CD4-positive, alpha-beta T cell treated with Interleukin-15 for 4 hours (primary cell): ENCODE results near the gene CSRNP3.

Source experiments
- DNase-seq: peaks from one replicate; pipeline ENCODE4 v3.0.0-alpha.2; 2020; ENCODE audit warnings: low spot score

The CSRNP3 gene, protein sequence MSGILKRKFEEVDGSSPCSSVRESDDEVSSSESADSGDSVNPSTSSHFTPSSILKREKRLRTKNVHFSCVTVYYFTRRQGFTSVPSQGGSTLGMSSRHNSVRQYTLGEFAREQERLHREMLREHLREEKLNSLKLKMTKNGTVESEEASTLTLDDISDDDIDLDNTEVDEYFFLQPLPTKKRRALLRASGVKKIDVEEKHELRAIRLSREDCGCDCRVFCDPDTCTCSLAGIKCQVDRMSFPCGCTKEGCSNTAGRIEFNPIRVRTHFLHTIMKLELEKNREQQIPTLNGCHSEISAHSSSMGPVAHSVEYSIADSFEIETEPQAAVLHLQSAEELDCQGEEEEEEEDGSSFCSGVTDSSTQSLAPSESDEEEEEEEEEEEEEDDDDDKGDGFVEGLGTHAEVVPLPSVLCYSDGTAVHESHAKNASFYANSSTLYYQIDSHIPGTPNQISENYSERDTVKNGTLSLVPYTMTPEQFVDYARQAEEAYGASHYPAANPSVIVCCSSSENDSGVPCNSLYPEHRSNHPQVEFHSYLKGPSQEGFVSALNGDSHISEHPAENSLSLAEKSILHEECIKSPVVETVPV

DNA sequence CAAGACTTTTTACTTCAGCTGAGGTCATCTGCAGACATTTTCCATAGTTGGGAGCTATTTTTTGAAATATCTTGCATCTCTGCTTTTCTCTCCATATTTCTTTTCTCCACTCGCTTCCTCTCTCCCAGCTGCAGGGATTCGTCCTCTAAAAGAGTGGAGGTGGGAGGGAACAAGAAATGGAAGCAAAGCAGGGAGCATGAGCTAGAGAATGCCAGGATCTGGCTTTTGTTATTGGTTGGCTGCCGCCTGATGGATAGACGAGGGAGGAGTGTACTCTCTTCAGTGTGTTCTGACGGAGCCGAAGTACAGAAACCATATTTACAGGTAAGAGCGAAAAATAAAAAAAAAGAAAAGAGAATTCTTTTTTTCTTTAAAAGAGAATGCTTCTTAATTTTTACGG, at the start of gene CSRNP3:
TSS of gene CSRNP3 (plus strand) at position 282 of the 400 bp plus-strand sequence. CDS start 125,368 bp downstream, outside the sequence.
- DNase-seq = no peak

DNA sequence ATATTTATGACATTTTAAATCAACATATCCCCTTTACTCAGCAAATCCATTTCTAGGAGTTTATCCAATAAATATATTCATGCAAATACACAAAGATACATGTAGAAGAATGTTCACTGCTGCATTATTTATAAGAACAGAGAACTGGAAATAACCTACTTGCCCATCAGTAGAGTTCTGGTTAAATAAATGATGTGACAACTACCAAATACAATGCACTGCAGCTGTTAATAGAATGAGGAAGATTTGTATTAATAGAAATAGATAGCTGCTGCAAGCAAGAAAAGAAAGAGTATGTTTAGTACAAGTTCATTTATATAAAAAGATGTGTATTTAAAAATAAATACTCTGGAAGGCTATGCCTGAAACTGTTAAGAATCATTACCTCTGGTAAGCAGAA, 49.3 kb upstream of the CSRNP3 start:
- no peak for DNase-seq

DNA sequence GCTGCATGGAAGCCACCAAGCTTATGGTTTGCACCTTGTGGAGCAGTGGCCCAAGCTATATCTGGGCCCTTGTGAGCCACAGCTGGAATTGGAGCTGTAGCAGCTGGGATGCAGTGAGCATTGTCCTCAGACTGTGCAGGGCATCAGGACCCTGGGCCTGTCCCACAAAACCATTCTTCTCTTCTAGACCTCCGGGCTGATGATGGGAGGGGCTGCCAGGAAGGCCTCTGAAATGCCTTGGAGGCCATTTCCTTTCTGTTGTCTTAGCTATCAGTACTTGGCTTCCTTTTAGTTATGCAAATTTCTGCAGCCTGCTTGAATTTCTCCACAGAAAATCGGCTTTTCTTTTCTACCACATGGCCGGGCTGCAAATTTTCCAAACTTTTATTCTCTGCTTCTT, 46.4 kb upstream of the CSRNP3 start:
- no peak for DNase-seq

DNA sequence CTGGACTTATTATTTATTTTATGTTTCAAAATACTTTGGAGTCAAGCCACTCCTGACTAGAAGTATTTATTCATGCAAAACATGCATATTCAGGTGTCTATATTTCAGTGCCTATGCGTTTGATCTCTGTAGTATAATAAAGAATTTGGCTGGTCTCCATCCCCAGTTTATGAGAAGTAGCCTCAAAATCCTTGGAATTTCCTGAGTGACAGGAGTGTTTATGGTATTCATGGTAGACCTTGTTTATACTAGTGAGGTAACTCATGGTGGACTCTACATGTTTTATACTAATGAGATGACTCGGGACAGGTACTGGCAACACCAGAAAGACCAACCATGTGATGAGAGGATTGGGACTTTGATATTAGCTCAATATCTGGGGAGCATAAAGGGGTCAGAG, 43.9 kb upstream of the CSRNP3 start:
- no peak for DNase-seq

DNA sequence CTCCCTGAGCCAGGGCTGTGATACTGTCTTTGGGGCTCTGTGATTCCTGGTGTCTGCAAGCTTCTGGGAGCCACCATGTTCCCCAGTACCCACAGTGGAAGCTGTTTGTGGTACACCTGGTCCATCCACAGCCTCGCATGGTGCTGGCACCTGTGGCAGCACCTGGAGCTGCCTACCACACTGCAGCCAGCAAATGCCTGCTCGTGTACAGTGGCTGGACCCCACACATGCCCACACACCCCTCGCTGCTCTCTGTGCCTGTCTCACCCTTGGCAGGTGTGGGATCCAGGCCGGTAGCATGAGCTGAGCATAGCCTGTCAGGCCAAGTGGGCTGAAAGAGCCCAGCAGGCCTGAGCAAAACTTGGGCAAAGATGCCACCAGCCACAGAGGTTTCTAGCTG, 41.8 kb upstream of the CSRNP3 start:
- no peak for DNase-seq

DNA sequence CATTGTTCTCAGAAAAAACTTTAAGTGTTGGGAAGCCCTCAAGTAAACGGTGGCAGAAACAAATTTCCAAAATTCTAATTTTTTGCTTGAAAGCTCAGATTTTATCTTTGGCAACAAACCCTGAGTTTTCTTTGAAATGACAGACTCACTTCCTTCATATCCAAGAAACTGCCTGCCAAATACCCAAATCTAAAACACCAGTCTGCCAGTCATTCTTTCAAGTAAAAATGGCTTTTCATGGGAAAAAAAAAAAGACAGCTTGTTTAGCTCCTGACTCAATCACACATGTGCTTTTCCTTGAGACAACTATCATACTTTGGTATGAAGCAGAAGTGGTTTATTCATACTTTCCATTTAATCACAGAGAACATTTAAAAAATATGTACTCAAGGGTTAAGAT, 40.6 kb upstream of the CSRNP3 start:
- no peak for DNase-seq

DNA sequence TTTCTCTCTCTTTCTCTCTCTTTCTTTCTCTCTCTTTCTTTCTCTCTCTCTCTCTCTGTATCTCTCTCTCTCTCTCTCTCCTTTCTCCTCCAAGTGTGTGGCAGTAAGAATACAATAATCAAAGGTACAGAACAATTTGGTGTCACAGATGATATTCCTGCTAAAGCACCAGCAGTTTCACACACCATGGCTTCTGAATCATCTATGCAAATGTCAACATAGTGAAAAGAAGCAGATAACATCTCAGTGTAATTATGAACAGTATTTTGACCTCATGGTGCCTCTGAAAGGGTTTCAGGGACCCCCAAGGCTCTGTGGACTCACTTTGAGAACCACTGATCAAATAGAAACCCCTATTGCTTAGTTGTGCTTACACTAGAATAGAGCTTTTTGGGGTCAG, 38.5 kb upstream of the CSRNP3 start:
- no peak for DNase-seq

DNA sequence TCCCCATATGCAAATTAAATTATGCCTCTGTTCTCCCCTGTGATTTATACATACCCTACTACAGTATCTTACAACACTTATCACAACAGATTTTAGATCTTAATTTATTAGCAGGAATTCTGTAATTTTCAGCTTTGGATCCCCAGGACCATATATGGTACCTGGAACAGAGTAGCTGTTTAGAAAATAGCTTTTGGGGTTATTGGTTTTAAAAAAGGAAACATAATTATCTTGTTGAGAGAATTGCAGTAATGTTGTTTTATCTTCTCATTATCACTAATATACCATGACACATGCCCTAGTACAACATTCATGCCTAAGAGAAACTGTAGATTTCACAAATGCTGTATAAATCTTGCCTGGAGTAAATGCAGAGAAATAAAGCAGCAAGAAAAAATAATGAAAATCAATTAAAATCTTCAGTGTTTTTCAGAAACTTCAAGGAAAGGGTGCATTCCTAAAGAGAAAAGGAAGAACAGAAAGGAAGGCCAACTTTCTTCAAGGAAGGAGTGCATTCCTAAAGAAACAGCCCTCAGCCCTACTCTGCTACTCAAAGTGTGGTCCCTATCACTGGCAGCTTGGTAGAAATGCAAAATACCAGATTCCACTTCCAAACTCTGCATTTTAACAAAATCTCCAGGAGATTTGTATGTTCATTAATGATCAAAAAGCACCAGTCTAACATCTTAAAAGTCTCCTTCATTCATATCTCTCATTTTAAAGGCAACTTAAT, 37.1 kb upstream of the CSRNP3 start:
- DNase-seq = no peak

DNA sequence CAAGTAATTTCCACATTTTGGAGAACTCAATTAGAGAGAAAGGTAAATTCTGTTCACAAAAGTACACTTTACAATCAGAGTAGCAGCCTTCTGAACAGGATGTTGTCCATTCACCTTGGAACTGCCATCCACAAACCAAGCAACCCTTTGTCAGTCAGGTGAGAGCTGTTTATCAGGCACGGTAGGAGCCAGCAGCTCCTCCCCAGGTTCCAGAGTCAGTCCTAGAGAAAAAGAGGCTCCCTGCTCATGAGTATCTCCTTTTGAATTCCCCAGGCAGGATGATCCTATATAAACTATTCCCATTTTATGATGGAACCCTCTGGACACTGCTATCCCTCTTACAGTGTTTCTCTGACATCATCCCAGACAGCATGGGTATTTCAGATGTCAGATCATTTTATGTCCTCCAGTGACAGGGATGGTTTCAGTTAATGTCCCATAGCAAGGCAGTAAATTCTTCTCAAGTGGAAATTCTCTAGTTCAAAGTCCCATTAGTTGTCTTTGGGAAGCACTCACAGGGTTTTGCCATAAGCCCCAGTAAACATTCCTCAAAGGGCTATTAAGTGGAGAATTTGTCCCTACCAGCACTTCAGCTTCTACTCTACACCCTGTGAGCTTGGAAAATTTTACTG, 34.5 kb upstream of the CSRNP3 start:
- no peak for DNase-seq

DNA sequence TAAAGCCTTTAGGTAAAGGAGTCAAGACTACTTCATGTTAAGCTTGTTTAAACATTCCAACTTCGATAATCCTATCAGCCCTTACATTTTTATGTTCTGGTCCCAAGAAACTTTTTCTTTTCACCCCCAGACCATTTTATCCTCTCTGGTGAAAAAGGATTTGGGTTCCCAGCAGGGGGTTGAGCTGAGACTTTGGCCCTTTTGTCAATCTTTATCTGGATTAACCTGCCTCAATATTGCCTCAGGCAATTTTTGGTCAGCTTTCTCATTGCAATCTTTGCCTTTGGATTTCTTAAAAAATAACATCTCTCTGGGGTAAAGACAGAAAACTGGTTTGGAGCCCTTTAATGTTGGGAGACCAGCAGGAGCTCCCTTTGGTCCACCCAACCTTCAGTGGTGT, 33.9 kb upstream of the CSRNP3 start:
- DNase-seq = no peak

DNA sequence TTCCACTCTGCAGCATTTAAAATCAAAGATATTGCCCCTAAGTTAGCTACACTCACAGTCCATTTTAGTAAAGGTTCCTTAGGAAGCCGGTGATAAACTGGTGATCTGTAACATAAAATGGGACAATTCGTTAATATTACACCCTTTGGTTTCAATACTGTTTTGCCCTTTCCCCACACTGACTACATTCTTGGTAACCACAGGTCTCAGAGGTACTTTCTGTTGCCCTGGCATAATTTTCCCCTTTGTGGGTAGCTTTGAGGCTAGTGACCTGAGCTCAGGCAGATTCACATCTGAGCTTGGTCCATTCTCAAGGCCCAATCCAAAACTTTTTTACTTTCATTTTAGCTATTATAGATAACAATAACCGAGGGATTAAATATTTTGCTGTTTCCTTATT, 32.9 kb upstream of the CSRNP3 start:
- DNase-seq = no peak

DNA sequence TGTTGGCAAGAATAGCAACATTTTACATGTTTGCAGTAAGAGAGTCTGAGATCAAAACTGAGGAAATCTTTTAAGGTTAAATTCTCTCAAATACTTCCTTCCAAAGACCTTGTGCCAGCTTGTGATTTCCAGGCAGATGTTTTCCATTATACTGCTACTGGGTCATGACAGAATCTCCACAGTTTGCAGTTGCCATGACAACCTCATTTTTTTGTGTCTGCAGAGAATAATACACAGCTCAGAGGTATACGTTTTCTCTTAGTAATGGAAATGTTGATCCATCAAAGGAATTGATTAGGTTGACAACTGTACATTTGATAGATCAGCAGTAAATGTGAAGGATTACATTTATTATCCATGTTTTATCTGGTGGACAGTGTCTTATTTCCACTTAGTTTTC, 29.1 kb upstream of the CSRNP3 start:
- no peak for DNase-seq

DNA sequence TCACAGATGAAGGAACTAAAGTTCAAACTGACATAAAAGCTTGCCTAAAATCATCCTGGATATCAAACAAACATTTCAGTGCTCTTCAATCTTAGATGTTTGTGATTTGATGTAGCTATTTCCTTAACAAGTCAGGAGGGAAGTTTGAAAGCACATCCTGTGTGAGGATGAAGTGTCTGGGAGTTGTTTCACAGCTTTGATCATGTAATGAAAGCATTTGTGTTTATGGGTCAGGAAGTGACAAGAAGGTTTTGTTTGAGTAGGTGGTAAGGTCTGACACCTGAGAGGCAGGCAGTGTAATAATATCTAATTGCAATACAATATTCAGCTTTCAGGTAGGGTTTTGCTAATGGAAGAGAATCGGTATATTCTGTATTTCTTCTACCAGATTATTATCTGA, 26.0 kb upstream of the CSRNP3 start:
- DNase-seq = no peak

DNA sequence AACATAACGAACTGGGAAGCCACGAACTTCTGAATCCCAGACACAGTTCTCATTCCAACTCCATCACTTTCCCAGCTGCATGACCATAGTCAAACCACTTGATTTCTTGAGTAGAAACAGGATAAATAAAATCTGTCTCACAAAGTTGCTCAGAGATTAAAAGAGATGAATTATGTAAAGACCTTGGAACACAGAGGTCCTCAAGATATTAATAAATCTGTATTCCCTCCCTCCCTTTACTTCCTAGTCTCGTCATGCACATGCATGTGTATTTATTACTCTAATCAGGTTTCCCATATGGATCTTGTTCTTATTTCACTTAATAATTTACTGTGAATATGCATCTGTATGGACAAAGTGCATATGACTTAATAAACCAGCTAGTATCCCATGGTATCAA, 21.1 kb upstream of the CSRNP3 start:
- no peak for DNase-seq

DNA sequence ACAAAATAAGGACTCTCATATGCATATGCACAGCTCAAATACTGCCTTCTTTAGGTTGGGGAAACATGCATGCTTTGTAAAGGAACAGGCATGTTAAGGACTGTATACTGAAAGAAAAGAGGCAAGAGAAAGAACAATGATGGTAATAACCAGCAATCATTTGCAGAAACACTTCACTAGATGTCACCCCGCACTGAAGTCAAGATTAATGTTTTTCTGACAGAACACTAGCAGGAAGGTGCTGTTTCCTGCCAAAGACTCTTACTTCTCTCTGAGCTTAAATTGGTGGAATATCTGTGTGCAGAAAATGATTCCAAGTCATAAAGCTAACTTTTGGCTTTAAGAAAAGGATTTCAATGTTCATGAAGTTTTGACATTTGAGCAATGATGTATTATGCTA, 19.3 kb upstream of the CSRNP3 start:
- DNase-seq = no peak

DNA sequence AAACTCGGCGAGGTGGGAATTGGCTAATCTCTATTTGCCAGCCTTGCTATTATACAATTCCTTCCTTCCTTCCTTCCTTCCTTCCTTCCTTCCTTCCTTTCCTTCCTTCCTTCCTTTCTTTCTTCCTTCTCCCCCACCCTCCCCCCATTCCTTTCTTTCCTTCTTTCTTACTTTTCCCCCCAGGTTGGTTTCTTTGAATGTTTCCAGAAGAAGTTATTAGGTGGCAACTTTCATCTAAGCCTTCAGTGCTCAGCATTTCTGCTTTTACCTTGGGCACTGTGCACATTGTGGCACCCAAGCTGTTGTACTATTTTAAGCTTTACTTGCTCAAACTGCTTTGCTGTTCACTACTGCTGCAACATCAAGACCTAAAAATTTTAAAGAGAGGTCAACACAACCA, 17.2 kb upstream of the CSRNP3 start:
- no peak for DNase-seq

DNA sequence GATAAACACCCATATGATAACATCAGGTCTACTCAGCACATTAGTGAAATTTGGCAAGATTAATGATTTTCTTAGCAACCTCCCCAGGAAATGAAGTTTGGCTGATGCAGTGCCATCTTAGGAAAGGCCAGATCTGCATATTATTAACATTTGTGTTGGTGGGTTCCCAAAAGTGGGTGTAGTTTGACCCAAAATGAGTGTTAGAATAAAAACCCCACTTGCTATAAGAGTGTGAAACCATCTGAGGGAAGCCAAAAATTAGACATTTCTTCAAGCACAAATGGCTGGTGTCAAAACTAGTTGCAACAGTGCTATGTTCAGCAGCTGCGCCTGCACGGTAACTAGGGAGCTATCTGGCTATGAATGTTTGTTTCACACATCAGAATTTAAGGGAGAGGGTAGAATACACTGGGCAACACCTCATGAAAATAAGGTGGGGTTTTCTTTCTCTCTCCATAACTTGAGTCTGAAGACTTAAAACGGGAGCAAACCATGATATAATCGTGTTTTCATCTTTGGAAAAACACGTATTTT, 15.9 kb upstream of the CSRNP3 start:
- no peak for DNase-seq

DNA sequence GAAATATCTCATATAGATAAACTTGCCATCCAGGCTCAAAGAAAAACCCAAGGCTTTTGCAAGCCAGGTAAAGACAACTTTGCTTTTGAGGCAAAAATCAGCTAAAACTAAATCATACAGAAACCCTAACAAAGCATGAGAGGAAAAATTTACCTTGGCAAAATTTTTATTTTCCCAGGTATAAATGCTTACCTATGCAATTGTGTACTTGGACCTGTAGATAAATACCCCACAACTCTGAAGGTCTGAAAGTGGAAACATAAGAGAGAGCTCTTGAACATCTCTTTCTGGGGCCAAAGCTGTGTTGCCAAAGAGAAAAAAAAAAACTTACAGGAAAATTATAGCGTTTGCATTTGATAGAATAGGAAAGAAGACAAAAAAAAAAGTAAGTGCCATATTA, 14.6 kb upstream of the CSRNP3 start:
- DNase-seq = no peak

DNA sequence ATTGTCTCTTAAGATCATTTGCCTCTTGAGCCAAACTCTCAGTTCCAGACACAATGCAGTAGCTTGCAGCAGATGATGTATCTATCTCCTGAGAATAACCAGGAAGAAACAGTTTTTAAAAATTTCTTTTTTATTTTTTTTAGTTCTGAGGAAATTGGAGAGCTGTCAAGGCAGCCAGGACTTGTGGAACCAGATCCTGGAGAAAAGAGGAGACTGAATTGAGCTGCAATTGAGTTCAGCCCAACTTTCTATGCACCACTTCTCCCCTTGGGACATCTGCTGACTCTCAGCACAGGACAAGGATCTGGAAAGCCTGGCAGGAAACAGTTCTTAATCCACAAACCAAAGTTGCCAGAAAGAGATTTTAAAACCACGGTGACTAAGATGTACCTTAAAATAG, 13.5 kb upstream of the CSRNP3 start:
- no peak for DNase-seq

DNA sequence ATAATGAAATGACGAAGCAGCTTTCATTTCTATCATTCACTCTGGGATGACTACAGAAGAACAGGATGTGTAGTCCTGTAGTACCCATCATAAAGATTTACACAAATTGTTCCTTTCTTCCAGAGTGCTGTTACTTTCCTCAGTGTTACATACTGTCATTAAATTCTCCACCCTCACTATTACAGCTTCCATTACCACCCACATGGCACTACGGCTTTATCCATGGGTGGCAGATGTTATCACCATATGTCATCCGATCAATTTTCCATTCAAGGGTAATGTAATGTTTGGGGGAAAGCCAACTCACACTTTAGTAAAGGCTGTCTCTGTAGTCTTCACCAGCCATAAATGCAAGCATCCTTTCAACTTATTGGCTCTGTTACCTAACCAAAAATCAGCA, 7.1 kb upstream of the CSRNP3 start:
- no peak for DNase-seq

DNA sequence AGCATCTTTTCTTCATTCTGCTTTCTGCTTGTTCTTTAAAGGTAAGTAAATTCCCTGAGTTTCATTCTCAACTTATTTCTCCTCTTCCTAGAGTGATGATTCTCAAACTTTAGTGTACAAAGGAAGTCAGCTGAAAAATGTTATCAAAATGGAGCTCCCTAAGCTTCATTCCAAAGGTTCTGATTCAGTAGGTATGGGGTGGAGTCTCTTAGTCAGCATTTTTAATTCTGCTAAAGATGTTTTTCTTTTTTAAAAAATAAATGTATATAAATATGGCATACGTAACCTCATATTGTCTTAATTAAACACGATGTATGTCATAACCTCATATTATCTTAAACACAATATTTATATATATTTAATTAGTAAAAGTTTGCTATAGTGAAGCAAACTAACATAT, 3.1 kb upstream of the CSRNP3 start:
- DNase-seq = no peak

DNA sequence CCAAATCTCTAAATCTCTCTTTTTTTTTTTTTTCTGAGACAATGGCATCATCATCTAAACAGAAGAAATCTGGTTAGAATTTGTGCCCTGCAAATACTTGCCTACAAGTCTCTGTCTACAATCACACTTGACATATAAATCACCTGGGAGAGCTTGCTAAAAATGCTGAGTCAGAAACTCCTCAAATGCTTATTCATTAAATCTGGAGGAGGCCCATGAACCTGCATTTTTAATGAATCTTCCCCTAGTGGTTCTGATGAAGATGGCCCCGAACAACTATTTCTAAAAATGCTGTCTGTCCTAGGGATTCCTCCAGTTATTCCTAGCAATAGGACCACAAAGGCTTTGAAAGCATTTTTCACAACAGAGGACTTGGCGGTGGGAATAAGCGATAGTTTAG, 1.6 kb upstream of the CSRNP3 start:
- DNase-seq = no peak

DNA sequence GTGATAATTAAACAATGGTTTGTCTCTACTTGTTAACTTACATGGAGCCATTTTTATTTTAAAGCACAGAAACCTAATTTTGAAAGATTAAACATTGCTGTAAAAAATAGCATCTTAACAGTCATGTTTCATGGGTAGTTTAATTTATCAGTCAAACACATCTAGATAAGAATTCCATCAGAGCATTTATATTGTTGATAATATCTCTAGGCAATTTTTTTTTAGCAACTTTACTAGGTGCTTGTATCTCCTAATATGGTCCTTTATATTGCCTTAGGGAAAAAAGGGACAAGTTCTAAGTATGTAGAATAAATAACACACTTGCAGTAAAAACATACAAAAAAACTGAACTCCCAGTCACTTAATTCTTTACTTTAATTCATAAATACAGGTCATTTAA, 863 bp downstream of the CSRNP3 start:
- no peak for DNase-seq
